HEK293 (cell line): Measurements from ENCODE around the gene FBL.

Experiments used
- CTCF ChIA-PET: fragments of 350-600 bp; formaldehyde crosslinking; extraction: SDS; loops from one replicate; lab custom pipeline; 2021; ENCODE audit warnings: antibody characterized with exemption; lab: Yijun Ruan, JAX
- POLR2A ChIA-PET: fragments of 300-600 bp; formaldehyde crosslinking; extraction: SDS; loops from one replicate; lab custom pipeline; 2020; ENCODE audit warnings: antibody characterized with exemption, inconsistent platforms; lab: Yijun Ruan, JAX
- H3K27ac ChIP-seq: fragments of 200-500 bp; sonication (Bioruptor generic); 2 replicates; pipeline ENCODE4 v1.5.1; 2014; ENCODE audit warnings: low read depth, low read length, control low read depth, inconsistent platforms; ENCODE audit errors: extremely low read depth
- H3K36me3 ChIP-seq, 2 experiments: fragments of 200-500 bp in 1 of 2; sonication (Bioruptor generic) in 1 of 2; 1 replicate in 1 of 2; 2 replicates in 1 of 2; pipeline ENCODE4 v1.5.1; 2014 to 2017; ENCODE audit warnings: inconsistent platforms in 2 of 2, low read length in 2 of 2; ENCODE audit not compliant: control insufficient read depth in 2 of 2, insufficient read depth in 1 of 2
- H3K4me1 ChIP-seq: fragments of 200-500 bp; sonication (Bioruptor generic); 2 replicates; pipeline ENCODE4 v1.5.1; 2014; ENCODE audit warnings: mild to moderate bottlenecking, low read length, inconsistent platforms; ENCODE audit not compliant: control insufficient read depth, insufficient read depth
- H3K4me3 ChIP-seq: 2 replicates; pipeline ENCODE4 v1.5.1; 2011; ENCODE audit warnings: low read depth, mild to moderate bottlenecking, control low read depth, low read length, moderate library complexity
- H3K9me3 ChIP-seq: fragments of 200-500 bp; sonication (Bioruptor generic); 2 replicates; pipeline ENCODE4 v1.5.1; 2014; ENCODE audit warnings: low read depth, low read length, inconsistent platforms; ENCODE audit not compliant: control insufficient read depth, insufficient read depth
- FEZF1 ChIP-seq: fragments of 450-650 bp; formaldehyde crosslinking; IDR thresholded peaks from 2 replicates; pipeline ENCODE4 v1.5.1; 2016; ENCODE audit warnings: missing biosample characterization, missing genetic modification characterization
- GLI4 ChIP-seq: fragments of 450-650 bp; formaldehyde crosslinking; IDR thresholded peaks from 2 replicates; pipeline ENCODE4 v1.5.1; 2016; ENCODE audit warnings: missing biosample characterization, missing genetic modification characterization
- KLF9 ChIP-seq: fragments of 450-650 bp; formaldehyde crosslinking; IDR thresholded peaks from 2 replicates; pipeline ENCODE4 v1.5.1; 2016; ENCODE audit warnings: missing biosample characterization, missing genetic modification characterization, low read depth
- SCRT1 ChIP-seq: fragments of 450-650 bp; formaldehyde crosslinking; IDR thresholded peaks from 2 replicates; pipeline ENCODE4 v1.5.1; 2016; ENCODE audit warnings: missing biosample characterization, missing genetic modification characterization, borderline replicate concordance
- SCRT2 ChIP-seq: fragments of 450-650 bp; formaldehyde crosslinking; IDR thresholded peaks from 2 replicates; pipeline ENCODE4 v1.5.1; 2016; ENCODE audit warnings: missing biosample characterization, missing genetic modification characterization
- SP7 ChIP-seq: fragments of 450-650 bp; formaldehyde crosslinking; IDR thresholded peaks from 2 replicates; pipeline ENCODE4 v1.5.1; 2016; ENCODE audit warnings: missing biosample characterization, missing genetic modification characterization
- ZBTB7A ChIP-seq: fragments of 450-650 bp; formaldehyde crosslinking; IDR thresholded peaks from 2 replicates; pipeline ENCODE4 v1.5.1; 2016; ENCODE audit warnings: low read depth, missing biosample characterization, missing genetic modification characterization
- ZBTB8A ChIP-seq: fragments of 450-650 bp; formaldehyde crosslinking; IDR thresholded peaks from 2 replicates; pipeline ENCODE4 v1.5.1; 2016; ENCODE audit warnings: missing biosample characterization, missing genetic modification characterization
- ZNF132 ChIP-seq: fragments of 450-650 bp; formaldehyde crosslinking; IDR thresholded peaks from 2 replicates; pipeline ENCODE4 v1.5.1; 2017; ENCODE audit warnings: missing biosample characterization, missing genetic modification characterization, borderline replicate concordance
- ZNF140 ChIP-seq: fragments of 450-650 bp; formaldehyde crosslinking; IDR thresholded peaks from 2 replicates; pipeline ENCODE4 v1.5.1; 2016; ENCODE audit warnings: missing biosample characterization, missing genetic modification characterization
- ZNF514 ChIP-seq: fragments of 450-650 bp; formaldehyde crosslinking; IDR thresholded peaks from 2 replicates; pipeline ENCODE4 v1.5.1; 2016; ENCODE audit warnings: missing biosample characterization, missing genetic modification characterization
- ZNF561 ChIP-seq: fragments of 450-650 bp; IDR thresholded peaks from 2 replicates; pipeline ENCODE4 v1.5.1; 2018; ENCODE audit warnings: missing biosample characterization, missing genetic modification characterization, borderline replicate concordance
- ZNF600 ChIP-seq: fragments of 450-650 bp; formaldehyde crosslinking; IDR thresholded peaks from 2 replicates; pipeline ENCODE4 v1.5.1; 2016; ENCODE audit warnings: missing biosample characterization, missing genetic modification characterization
- ZNF76 ChIP-seq: fragments of 450-650 bp; formaldehyde crosslinking; IDR thresholded peaks from 2 replicates; pipeline ENCODE4; 2016; ENCODE audit warnings: low read depth, missing biosample characterization, missing genetic modification characterization, borderline replicate concordance
- TF ChIP-seq, protein P1 (sequence below): fragments of 450-650 bp; formaldehyde crosslinking; IDR thresholded peaks from 2 replicates; pipeline ENCODE4 v1.5.1; 2016; ENCODE audit warnings: missing biosample characterization, missing genetic modification characterization
- TF ChIP-seq, protein P2 (sequence below): fragments of 450-650 bp; formaldehyde crosslinking; optimal IDR thresholded peaks from 2 replicates; pipeline ENCODE3; 2016; ENCODE audit warnings: missing biosample characterization, mild to moderate bottlenecking, missing genetic modification characterization
- TF ChIP-seq, protein P3 (sequence below): fragments of 450-650 bp; formaldehyde crosslinking; conservative IDR thresholded peaks from 2 replicates; pipeline ENCODE4 v1.5.1; 2016; ENCODE audit warnings: low read depth, missing biosample characterization, missing genetic modification characterization
- TF ChIP-seq, protein P4 (sequence below): fragments of 450-650 bp; formaldehyde crosslinking; IDR thresholded peaks from 2 replicates; pipeline ENCODE4 v1.5.1; 2017; ENCODE audit warnings: missing biosample characterization, missing genetic modification characterization
- TF ChIP-seq, protein P5 (sequence below): fragments of 450-650 bp; IDR thresholded peaks from 2 replicates; pipeline ENCODE4 v1.5.1; 2018; ENCODE audit warnings: missing biosample characterization, mild to moderate bottlenecking, missing genetic modification characterization
- TF ChIP-seq, protein P6 (sequence below): fragments of 450-650 bp; formaldehyde crosslinking; IDR thresholded peaks from 2 replicates; pipeline ENCODE4 v1.5.1; 2016; ENCODE audit warnings: missing biosample characterization, missing genetic modification characterization, borderline replicate concordance
- TF ChIP-seq, protein P7 (sequence below): fragments of 450-650 bp; formaldehyde crosslinking; IDR thresholded peaks from 2 replicates; pipeline ENCODE4 v1.5.1; 2016; ENCODE audit warnings: missing biosample characterization, missing genetic modification characterization

Gene FBL

DNA sequence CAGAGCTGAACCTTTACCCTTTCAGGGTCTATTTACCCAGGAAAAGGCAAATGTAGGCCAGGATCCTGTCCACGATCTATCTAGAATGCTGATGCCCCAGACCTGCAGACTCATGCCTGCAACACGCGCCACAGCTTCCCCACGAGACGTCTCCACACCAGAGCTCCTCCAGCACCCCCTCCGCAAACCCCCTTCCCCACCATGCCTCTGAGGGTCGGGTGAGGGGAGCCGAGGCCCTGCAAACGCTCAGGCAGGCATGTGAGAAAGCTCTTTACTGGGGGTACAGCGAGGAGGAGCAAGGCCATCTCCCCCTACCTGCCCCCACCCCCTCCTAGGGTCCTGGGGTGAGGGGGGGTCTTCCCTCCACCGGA, 21.1 kb downstream of the FBL start:
- ChIA-PET POLR2A (interaction anchor here (0.6 to 2.5 kb wide), 3 partner anchors 8 to 45 kb away, joined by 3 to 28 read pairs (median 5); partner anchors contain the start of gene DYRK1B), CTCF (interaction anchor here (0.6 to 9.7 kb wide), 5 partner anchors 18 to 600 kb away, joined by 3 to 102 read pairs (median 3); no protein-coding TSS in a partner anchor)
- H3K36me3 ChIP-seq = peaks cover 44 to 81% of the 10 kb centered on the region in 2 experiments
- H3K9me3 ChIP-seq = no peaks in the 10 kb centered on the region
- H3K4me3 ChIP-seq = no peak overlapping the region
- H3K4me1 ChIP-seq = peaks cover 12% of the 10 kb centered on the region
- peak overlapping the region; percentile 75 for H3K27ac ChIP-seq
- TF ChIP-seq ZNF514 (tag by site-specific recombination) (no peak), SCRT2 (tag by site-specific recombination) (0 out of 2 replicates have a peak, but pooled peaks have one; percentile 38), ZNF561 (tag by site-specific recombination) (no peak), ZNF140 (tag by site-specific recombination) (no peak), ZNF76 (tag by site-specific recombination) (no peak), ZBTB8A (tag by site-specific recombination) (no peak), ZNF132 (tag by site-specific recombination) (no peak), ZNF600 (tag by site-specific recombination) (no peak), SCRT1 (tag by site-specific recombination) (no peak), KLF9 (tag by site-specific recombination) (no peak), SP7 (no peak), GLI4 (tag by site-specific recombination) (no peak), ZBTB7A (tag by site-specific recombination) (0 out of 2 replicates have a peak, but pooled peaks have one; percentile 19), FEZF1 (tag by site-specific recombination) (no peak)
- TF ChIP-seq, protein P1, sequence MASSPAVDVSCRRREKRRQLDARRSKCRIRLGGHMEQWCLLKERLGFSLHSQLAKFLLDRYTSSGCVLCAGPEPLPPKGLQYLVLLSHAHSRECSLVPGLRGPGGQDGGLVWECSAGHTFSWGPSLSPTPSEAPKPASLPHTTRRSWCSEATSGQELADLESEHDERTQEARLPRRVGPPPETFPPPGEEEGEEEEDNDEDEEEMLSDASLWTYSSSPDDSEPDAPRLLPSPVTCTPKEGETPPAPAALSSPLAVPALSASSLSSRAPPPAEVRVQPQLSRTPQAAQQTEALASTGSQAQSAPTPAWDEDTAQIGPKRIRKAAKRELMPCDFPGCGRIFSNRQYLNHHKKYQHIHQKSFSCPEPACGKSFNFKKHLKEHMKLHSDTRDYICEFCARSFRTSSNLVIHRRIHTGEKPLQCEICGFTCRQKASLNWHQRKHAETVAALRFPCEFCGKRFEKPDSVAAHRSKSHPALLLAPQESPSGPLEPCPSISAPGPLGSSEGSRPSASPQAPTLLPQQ (tag by site-specific recombination) = no peak
- TF ChIP-seq, protein P2, sequence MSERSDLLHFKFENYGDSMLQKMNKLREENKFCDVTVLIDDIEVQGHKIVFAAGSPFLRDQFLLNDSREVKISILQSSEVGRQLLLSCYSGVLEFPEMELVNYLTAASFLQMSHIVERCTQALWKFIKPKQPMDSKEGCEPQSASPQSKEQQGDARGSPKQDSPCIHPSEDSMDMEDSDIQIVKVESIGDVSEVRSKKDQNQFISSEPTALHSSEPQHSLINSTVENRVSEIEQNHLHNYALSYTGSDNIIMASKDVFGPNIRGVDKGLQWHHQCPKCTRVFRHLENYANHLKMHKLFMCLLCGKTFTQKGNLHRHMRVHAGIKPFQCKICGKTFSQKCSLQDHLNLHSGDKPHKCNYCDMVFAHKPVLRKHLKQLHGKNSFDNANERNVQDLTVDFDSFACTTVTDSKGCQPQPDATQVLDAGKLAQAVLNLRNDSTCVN (tag by site-specific recombination) = peak; percentile 15
- TF ChIP-seq, protein P3, sequence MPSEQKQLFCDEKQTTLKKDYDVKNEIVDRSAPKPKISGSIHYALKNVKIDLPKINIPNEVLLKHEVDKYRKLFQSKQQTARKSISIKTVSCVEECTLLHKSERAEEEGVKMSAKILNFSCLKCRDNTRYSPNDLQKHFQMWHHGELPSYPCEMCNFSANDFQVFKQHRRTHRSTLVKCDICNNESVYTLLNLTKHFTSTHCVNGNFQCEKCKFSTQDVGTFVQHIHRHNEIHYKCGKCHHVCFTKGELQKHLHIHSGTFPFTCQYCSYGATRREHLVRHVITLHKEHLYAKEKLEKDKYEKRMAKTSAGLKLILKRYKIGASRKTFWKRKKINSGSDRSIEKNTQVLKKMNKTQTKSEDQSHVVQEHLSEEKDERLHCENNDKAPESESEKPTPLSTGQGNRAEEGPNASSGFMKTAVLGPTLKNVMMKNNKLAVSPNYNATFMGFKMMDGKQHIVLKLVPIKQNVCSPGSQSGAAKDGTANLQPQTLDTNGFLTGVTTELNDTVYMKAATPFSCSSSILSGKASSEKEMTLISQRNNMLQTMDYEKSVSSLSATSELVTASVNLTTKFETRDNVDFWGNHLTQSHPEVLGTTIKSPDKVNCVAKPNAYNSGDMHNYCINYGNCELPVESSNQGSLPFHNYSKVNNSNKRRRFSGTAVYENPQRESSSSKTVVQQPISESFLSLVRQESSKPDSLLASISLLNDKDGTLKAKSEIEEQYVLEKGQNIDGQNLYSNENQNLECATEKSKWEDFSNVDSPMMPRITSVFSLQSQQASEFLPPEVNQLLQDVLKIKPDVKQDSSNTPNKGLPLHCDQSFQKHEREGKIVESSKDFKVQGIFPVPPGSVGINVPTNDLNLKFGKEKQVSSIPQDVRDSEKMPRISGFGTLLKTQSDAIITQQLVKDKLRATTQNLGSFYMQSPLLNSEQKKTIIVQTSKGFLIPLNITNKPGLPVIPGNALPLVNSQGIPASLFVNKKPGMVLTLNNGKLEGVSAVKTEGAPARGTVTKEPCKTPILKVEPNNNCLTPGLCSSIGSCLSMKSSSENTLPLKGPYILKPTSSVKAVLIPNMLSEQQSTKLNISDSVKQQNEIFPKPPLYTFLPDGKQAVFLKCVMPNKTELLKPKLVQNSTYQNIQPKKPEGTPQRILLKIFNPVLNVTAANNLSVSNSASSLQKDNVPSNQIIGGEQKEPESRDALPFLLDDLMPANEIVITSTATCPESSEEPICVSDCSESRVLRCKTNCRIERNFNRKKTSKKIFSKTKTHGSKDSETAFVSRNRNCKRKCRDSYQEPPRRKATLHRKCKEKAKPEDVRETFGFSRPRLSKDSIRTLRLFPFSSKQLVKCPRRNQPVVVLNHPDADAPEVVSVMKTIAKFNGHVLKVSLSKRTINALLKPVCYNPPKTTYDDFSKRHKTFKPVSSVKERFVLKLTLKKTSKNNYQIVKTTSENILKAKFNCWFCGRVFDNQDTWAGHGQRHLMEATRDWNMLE (tag by site-specific recombination) = no peak
- TF ChIP-seq, protein P4, sequence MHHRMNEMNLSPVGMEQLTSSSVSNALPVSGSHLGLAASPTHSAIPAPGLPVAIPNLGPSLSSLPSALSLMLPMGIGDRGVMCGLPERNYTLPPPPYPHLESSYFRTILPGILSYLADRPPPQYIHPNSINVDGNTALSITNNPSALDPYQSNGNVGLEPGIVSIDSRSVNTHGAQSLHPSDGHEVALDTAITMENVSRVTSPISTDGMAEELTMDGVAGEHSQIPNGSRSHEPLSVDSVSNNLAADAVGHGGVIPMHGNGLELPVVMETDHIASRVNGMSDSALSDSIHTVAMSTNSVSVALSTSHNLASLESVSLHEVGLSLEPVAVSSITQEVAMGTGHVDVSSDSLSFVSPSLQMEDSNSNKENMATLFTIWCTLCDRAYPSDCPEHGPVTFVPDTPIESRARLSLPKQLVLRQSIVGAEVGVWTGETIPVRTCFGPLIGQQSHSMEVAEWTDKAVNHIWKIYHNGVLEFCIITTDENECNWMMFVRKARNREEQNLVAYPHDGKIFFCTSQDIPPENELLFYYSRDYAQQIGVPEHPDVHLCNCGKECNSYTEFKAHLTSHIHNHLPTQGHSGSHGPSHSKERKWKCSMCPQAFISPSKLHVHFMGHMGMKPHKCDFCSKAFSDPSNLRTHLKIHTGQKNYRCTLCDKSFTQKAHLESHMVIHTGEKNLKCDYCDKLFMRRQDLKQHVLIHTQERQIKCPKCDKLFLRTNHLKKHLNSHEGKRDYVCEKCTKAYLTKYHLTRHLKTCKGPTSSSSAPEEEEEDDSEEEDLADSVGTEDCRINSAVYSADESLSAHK (tag by site-specific recombination) = no peak
- TF ChIP-seq, protein P5, sequence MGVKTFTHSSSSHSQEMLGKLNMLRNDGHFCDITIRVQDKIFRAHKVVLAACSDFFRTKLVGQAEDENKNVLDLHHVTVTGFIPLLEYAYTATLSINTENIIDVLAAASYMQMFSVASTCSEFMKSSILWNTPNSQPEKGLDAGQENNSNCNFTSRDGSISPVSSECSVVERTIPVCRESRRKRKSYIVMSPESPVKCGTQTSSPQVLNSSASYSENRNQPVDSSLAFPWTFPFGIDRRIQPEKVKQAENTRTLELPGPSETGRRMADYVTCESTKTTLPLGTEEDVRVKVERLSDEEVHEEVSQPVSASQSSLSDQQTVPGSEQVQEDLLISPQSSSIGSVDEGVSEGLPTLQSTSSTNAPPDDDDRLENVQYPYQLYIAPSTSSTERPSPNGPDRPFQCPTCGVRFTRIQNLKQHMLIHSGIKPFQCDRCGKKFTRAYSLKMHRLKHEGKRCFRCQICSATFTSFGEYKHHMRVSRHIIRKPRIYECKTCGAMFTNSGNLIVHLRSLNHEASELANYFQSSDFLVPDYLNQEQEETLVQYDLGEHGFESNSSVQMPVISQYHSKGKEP (tag by site-specific recombination) = no peak
- TF ChIP-seq, protein P6, sequence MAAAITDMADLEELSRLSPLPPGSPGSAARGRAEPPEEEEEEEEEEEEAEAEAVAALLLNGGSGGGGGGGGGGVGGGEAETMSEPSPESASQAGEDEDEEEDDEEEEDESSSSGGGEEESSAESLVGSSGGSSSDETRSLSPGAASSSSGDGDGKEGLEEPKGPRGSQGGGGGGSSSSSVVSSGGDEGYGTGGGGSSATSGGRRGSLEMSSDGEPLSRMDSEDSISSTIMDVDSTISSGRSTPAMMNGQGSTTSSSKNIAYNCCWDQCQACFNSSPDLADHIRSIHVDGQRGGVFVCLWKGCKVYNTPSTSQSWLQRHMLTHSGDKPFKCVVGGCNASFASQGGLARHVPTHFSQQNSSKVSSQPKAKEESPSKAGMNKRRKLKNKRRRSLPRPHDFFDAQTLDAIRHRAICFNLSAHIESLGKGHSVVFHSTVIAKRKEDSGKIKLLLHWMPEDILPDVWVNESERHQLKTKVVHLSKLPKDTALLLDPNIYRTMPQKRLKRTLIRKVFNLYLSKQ (tag by site-specific recombination) = no peak
- TF ChIP-seq, protein P7, sequence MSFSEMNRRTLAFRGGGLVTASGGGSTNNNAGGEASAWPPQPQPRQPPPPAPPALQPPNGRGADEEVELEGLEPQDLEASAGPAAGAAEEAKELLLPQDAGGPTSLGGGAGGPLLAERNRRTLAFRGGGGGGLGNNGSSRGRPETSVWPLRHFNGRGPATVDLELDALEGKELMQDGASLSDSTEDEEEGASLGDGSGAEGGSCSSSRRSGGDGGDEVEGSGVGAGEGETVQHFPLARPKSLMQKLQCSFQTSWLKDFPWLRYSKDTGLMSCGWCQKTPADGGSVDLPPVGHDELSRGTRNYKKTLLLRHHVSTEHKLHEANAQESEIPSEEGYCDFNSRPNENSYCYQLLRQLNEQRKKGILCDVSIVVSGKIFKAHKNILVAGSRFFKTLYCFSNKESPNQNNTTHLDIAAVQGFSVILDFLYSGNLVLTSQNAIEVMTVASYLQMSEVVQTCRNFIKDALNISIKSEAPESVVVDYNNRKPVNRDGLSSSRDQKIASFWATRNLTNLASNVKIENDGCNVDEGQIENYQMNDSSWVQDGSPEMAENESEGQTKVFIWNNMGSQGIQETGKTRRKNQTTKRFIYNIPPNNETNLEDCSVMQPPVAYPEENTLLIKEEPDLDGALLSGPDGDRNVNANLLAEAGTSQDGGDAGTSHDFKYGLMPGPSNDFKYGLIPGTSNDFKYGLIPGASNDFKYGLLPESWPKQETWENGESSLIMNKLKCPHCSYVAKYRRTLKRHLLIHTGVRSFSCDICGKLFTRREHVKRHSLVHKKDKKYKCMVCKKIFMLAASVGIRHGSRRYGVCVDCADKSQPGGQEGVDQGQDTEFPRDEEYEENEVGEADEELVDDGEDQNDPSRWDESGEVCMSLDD (tag by site-specific recombination) = no peak
